GM18517 (cell line): ENCODE results near the gene ASCL1.

Source experiments
- ATAC-seq: cut with Tn5 transposase; IDR thresholded peaks from one replicate; pipeline ENCODE4 v1.9.1; 2021; ENCODE audit warnings: mild to moderate bottlenecking, moderate library complexity; ENCODE audit not compliant: unreplicated experiment

ASCL1 gene

GRCh38 chr12:102976609-102977280, 19.3 kb downstream of the ASCL1 start:
- no peak for ATAC-seq

GRCh38 chr12:102977945-102978706, 20.7 kb downstream of the ASCL1 start:
- no peak for ATAC-seq

- no peak for ATAC-seq
Measured at GRCh38 chr12:102980350-102980749, 22.9 kb downstream of the ASCL1 start.

- ATAC-seq: no peak
Measured at GRCh38 chr12:102990419-102990818, 32.9 kb downstream of the ASCL1 start.

GRCh38 chr12:102992297-102992696, 34.8 kb downstream of the ASCL1 start:
- no peak for ATAC-seq

DNA sequence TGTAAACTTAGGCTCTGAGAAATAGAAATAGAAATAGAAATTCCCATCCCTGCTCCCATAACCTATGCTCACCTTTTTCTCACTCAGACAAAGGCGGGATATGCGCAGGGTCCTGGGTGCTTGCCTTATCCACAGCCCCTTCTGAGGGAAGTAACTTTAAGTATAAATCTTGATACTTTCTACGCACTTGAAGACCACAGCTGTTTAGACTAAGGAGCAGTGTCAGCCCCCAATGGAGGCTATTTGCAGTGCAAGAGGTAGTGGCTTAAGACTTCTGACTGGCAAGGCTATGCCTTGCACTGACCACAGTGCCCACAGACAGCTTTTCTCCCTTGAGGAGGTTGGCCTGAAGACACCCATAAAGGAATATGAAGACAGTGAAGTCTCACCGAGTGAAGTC, 35.2 kb downstream of the ASCL1 start:
- ATAC-seq: no peak

- ATAC-seq: no peak
Measured at GRCh38 chr12:102993537-102993936, 36.1 kb downstream of the ASCL1 start.

DNA sequence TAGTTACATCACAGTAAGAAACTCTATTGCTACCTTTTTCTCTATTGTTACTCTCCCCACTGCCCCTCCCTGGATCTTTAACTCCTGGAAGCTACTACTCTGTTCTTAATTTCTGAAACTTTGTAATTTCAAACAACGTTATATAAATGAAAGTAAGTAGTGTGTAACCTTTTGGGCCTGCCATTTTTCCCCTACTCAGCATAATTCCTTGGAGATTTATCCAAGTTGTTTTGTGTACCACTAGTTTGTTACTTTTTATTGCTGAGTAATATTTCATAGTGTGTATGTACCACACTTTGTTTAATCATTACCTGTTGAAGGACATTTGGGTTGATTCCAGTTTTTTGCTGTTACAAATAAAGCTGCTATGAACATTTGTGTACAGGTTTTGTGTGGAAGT, 37.9 kb downstream of the ASCL1 start:
- ATAC-seq: no peak
